T-helper 9 cell (primary cell): ENCODE results near the gene STRIT1.
"Not testable (repeated sequence)": the region's sequence is repeated elsewhere in the genome, so short reads cannot be mapped to it uniquely, and the experiment has no call there.

Experiments used
- DNase-seq: peaks from one replicate; pipeline ENCODE4 v3.0.0-alpha.2; 2020

The STRIT1 gene

DNA sequence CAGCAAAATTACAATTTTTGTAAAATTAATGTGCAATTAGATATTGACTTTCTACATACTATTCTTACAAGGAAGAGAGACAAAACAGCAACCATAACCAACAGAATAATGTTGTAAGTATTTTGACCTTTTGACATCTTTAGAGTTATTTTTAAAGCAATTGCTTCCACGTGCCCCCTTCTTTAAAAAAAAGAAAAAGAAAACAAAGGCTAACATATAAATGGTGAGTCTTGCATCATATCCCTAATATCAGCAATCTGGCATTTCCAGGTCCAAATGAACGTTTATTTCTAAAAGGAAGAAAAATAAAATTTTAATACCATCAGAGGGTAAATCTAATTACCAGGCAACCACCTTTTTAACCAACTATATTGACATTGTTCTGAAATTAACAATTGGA is 19.3 kb upstream of the STRIT1 start:
- DNase-seq: no peak

- no peak for DNase-seq
Measured at GRCh38 chr3:155309581-155309980, 16.1 kb upstream of the STRIT1 start.

GRCh38 chr3:155308831-155309230 is 15.3 kb upstream of the STRIT1 start:
- no peak for DNase-seq

- DNase-seq: no peak
Measured at GRCh38 chr3:155307183-155307582, 13.7 kb upstream of the STRIT1 start.

DNA sequence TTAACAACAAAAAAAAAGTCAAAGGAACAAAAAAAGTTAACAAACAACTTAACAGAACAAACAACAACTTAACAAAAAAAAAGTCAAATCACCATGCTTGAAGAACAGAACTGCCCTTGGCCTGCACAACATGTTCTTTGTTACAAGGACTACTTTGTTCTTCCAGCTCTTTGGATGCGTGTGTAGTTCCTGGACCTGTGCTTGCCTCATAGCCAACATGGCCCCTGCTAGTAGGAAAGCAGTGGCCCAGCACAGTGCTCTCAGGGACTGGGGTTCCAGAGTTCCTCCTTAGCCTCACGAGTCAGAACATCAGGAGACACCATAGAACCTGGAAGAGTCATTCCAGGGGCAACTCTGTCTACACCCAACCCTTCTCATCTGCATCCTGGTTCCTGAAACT is 10.9 kb upstream of the STRIT1 start:
- DNase-seq: no peak

DNA sequence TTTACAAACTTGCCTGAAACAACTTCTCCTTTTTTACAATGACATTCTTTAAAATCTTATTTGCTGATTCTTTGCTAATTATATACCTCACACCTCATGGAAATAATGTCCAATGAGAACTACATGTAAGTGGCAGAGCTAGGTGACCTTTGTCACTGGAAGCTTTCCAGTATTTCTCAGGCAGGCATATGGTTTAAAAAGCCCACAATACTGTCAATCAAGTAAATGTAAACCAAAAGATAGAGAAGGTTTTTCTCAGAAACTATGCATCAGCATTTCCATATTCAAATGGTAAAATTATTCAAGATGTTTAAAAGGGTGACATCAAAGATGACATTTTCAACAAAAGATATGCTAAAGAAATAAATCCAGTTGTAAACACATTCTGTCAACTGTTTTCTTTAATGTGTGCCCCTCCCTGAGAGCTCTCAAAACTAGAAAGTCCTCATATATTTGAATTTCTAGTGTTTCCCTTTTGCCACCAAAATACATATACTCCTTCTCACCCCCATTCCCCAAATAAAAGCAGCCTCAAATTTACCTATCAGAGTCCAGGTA is 10.1 kb upstream of the STRIT1 start:
- DNase-seq: no peak

DNA sequence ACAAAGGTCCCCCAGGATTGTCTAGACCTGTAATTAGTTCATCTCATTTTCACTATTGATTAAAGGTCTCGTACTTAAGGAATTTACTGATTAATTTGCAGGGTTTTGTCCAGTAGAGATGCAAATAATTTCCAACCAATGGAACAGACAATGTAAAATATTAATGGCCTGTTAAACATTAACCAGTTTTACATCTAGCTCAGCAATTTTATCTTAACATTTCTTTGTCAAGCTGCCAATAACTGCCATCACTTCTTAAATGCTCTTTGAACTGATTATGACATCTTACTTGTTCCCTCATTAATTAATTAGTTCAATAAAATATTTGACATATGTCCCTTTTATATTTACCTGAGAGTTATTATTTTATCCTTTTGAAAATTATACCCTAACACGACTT is 9.4 kb upstream of the STRIT1 start:
- no peak for DNase-seq

DNA sequence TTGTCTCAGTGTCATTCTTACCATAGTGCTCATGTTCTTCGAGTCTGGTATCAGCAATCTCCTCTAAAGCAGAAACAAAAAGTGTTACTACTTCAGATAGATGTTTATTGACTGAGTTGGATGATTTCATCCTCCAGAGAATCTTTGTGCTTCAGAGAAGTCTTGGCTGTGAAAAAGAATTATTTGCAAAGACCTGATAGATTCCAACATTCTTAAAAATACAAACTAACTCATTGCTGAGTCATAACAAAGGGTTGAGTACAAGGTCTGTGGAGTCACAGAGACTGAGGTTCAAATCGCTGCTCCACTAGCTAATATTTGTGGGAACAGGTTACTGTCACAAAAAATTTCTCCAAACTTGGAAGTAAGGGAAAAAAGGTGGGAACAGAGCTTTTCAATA is 9.0 kb upstream of the STRIT1 start:
- no peak for DNase-seq

GRCh38 chr3:155297100-155297499 is 3.6 kb upstream of the STRIT1 start:
- DNase-seq: no peak

GRCh38 chr3:155296413-155296812 is 2.9 kb upstream of the STRIT1 start:
- DNase-seq: no peak

GRCh38 chr3:155292693-155293092 is 790 bp downstream of the STRIT1 start:
- no peak for DNase-seq

DNA sequence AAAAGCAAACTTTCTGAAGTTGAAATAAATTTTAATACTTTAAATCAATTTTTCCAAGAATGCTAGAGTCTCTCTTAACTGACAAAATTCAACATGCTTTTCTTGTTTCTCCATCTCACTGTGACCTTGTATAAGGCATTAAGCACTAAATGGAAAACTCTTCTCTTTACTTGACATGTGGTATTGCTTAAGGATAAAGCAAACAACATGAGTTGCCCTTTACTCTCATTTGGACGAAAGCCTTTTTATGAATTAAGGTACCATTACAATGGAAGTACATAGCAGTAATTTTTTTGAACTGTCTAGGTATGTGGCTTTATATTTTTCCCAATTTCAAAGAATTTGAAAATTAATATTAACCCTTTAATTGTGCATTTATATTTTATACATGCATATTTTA is 1.4 kb downstream of the STRIT1 start:
- no peak for DNase-seq

- no peak for DNase-seq
Measured at GRCh38 chr3:155286736-155287135, 6.7 kb downstream of the STRIT1 start.

DNA sequence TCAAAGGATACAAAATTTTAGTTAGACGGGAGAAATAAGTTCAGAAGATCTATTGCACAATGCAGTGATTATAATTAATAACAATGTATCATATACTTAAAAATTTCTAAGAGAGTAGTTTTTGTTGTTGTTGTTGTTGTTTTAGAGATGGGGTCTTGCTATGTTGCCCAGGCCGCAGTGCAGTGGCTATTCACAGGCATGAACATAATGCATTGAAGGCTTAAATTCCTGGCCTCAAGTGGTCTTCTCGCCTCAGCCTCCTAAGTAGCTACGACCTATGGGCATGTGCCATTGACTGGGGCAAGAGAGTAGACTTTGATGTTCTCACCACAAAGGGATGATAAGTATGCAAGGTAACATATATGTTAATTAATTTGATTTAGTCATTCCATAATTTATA is 7.5 kb downstream of the STRIT1 start:
- DNase-seq: no peak

DNA sequence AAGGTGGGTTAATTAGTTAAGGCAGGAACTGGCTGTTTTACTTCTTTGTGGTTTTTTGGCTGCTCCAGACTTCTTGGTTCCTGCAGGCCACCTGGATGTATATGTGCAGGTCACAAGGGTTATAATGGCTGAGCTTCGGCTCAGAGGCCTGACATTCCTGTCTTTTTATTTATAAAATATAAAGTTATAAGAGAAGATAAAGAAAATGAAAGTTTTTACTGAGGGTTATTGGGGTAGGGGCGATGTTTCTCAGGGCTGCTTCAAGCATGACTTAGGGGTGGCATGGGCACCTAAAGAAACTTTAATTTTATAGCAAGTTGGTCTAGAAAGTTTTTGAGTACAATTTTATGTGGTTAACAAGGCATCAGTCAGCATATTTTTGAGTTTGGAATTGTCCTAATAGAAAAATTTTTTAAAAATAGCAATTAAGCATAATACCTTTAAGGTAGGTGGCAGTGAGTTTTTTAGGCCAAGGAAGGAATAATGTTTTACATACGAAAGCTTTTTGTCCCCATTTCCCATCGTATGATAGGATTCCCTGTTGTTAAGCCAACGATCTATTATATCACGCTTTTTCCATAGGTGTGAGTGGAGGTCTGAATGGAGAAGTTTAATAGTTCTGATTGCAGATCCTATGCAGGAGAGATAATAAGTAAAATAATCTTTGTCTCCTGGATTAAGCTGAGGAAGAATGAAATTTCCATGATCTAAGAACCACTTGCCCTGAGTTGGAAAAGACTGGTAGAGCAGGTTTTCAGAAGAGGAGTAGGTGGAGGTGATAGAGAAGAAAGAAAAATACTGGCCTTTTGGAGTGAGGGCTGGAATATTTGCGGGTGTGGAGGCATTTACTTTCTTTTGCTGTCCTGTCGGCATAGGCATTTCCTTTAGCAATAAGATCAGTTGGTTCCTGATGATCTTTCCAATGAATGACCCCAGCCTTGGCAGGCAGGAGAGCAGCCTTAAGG is 10.1 kb downstream of the STRIT1 start:
- DNase-seq: no peak

DNA sequence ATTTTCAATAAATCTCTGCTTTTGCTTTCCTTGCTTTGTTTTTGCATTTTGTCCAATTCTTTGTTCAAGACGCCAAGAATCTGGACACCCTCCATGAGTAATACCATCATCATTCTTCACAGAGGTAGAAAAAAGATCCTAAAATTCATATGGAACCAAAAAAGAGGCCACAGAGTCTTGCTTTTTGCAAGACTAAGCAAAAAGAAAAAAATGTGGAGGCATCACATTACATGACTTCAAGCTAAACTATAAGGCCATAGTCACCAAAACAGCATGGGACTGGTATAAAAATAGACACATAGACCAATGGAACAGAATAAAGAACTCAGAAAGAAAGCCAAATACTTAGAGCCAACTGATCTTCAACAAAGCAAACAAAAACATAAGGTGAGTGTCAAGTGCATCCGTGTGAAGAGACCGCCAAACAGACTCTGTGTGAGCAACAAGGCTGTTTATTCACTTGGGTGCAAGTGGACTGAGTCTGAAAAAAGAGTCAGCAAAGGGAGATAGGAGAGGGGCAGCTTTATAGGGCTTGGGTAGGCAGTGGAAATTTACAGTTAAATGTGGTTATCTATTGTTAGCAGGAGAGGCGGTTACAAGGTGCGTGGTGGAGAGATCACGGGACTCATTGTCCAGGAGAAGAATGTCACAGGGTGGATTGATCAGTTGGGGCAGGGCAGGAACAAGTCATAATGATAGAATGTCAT is 10.9 kb downstream of the STRIT1 start:
- no peak for DNase-seq

DNA sequence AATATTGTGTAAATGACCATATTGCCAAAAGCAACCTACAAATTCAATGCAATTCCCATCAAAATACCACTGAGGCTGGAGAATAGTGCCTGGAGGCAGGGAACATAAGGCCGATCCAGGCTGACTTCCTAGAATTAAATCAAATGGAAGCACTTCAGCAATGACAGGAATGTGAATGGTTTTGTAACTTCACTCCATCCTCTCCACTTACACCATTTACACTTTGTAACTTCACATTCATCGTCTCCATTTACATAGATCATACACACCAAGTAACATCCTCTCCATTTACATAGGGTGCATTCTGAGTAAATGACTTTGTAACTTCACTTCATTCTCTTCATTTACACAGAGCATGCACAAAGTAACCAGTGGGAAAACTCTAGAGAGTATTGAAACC is 11.6 kb downstream of the STRIT1 start:
- DNase-seq: no peak

GRCh38 chr3:155276089-155276488 is 17.4 kb downstream of the STRIT1 start:
- not testable (repeated sequence) for DNase-seq

- DNase-seq: not testable (repeated sequence)
Measured at GRCh38 chr3:155275159-155275754, 18.2 kb downstream of the STRIT1 start.

DNA sequence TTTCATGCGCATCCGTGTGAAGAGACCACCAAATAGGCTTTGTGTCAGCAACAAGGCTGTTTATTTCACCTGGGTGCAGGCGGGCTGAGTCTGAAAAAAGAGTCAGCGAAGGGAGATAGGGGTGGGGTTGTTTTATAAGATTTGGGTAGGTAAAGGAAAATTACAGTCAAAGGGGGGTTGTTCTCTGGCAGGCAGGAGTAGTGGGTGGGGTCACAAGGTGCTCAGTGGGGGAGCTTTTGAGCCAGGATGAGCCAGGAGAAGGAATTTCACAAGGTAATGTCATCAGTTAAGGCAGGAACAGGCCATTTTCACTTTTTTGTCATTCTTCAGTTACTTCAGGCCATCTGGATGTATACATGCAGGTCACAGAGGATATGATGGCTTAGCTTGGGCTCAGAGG is 19.0 kb downstream of the STRIT1 start:
- DNase-seq: not testable (repeated sequence)

GRCh38 chr3:155271343-155271613 is 22.2 kb downstream of the STRIT1 start:
- DNase-seq: no peak

DNA sequence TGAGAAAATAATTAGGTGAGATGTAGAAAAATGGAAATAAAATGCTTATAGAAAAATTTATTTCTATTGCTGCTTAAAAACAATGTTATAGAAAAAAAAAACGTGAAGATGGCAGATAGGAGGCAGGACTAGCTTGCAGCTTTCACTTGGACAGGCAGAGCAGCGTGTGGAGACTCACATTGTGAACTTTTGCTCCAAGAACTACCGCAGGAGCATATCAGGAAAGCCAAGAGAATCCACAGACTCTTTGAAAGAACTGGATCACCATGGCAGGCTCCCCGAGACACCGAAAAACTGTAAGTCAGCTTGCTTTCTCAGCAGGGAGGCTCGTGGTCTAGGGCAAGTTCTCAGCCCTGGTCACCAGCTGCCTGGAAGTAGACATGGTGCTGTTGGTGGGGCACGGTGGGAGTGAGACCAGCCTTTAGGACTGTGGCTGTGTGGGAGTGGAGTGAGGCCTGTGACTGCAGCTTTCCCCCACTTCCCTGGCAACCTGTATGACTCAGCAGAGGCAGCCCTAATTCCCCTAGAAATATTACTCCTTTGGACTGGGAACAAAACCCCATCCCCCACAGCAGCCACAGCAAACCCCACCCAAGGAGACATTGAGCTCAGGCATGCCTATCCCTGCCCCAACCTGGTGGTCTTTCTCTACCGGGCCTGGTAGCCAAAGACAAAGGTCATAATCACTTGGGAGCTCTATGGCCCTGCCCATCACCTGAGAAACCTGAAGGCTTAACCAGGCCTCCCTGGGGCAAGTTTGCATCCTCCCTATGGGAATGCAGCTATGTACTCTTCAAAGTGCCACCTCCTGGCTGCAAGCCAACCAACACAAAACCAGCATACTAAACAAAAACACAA is 22.8 kb downstream of the STRIT1 start:
- no peak for DNase-seq

- DNase-seq: no peak
Measured at GRCh38 chr3:155270063-155270462, 23.4 kb downstream of the STRIT1 start.
